Thyroid gland (tissue), 4 donors: ENCODE data around the gene PLA2G12B. TPM values are rescaled to one million over a fixed set of nuclear protein-coding genes. Genes with fewer than 3 reads are reported as not detected.

Source experiments
- DNase-seq, 2 donors: peaks; one replicate each; pipeline ENCODE4 v3.0.0-alpha.2; 2019
- H3K27ac ChIP-seq, 3 donors: fragments of 200-600 bp; sonication (generic); 1 replicate in 2 of 3; 2 replicates in 1 of 3; pipeline ENCODE4 v1.5.1; 2016 to 2019; ENCODE audit warnings: mild to moderate bottlenecking in 1 of 3, moderate library complexity in 1 of 3
- H3K27me3 ChIP-seq: fragments of 200-600 bp; sonication (generic); one replicate; pipeline ENCODE4 v1.5.1; 2019
- H3K36me3 ChIP-seq, 2 donors: fragments of 200-600 bp; sonication (generic); one replicate each; pipeline ENCODE4 v1.5.1; 2016 to 2019
- H3K4me1 ChIP-seq, 2 donors: fragments of 200-600 bp; sonication (generic); one replicate each; pipeline ENCODE4 v1.5.1; 2017 to 2019
- H3K4me3 ChIP-seq, 3 donors: fragments of 200-600 bp; sonication (generic); replicated peaks in 1 of 3; 1 replicate in 2 of 3; 2 replicates in 1 of 3; pipeline ENCODE4 v1.5.1; 2016; ENCODE audit warnings: mild to moderate bottlenecking in 1 of 3
- H3K9me3 ChIP-seq: fragments of 200-600 bp; sonication (generic); one replicate; pipeline ENCODE4 v1.5.1; 2017
- CTCF ChIP-seq, 6 experiments: fragments of 200-600 bp in 3 of 6; fragments of 450-650 bp in 3 of 6; sonication (generic) in 3 of 6; IDR thresholded peaks; one replicate each; pipeline ENCODE4 v1.5.1; 2016 to 2019; ENCODE audit warnings: antibody characterized with exemption in 6 of 6, mild to moderate bottlenecking in 2 of 6, inconsistent platforms in 1 of 6, moderate library complexity in 1 of 6
- POLR2A ChIP-seq, 2 donors: fragments of 450-650 bp; IDR thresholded peaks; one replicate each; pipeline ENCODE4 v1.6.1; 2017; ENCODE audit warnings: antibody characterized with exemption in 2 of 2, mild to moderate bottlenecking in 2 of 2, moderate library complexity in 1 of 2
- WGBS, 2 donors: methylation state at CpG; one replicate each; pipeline ENCODE4 v1.1.5; 2017; 5-methylcytosine and 5-hydroxymethylcytosine counted together
- intact Hi-C: fragments of 100-400 bp; cut with DNase I; formaldehyde crosslinking; loops from one replicate; pipeline ENCODE4 v1.15.1; 2023
- total RNA-seq, 4 donors: library from RNA; depleted of rRNA; stranded (reverse); fragments of >200 nt; gene quantifications; one replicate each; pipeline ENCODE4 v1.2.3, GENCODE V29; 2016

The PLA2G12B gene
- total RNA-seq, 4 donors from 2014 or later: not detected

GRCh38 chr10:72932259-72933015 lies 22.2 kb downstream of the PLA2G12B start:
- intact Hi-C loops: no loop called here
- H3K36me3 ChIP-seq: no peaks in the 10 kb centered on the region
- TF ChIP-seq POLR2A (IDR thresholded peaks at IDR 0.05) (no peak), CTCF (IDR thresholded peaks at IDR 0.05) (no peak)
- no peak overlapping the region for H3K4me3 ChIP-seq
- no peaks in the 10 kb centered on the region for H3K4me1 ChIP-seq
- H3K27ac ChIP-seq: no peak overlapping the region
- 83 to 87% methylated on average over 20 of the region's 20 CpGs for WGBS, 2 donors
- no peaks in the 10 kb centered on the region for H3K27me3 ChIP-seq
- no peak for DNase-seq
- H3K9me3 ChIP-seq: no peaks in the 10 kb centered on the region

GRCh38 chr10:72930276-72930675 lies 24.3 kb downstream of the PLA2G12B start:
- no peak for TF ChIP-seq CTCF (IDR thresholded peaks at IDR 0.05)
- no peak for TF ChIP-seq POLR2A (IDR thresholded peaks at IDR 0.05)
- 67 to 81% methylated on average over 2 of the region's 2 CpGs for WGBS, 2 donors

GRCh38 chr10:72928798-72929197 lies 25.8 kb downstream of the PLA2G12B start:
- TF ChIP-seq CTCF (IDR thresholded peaks at IDR 0.05) (no peak), POLR2A (IDR thresholded peaks at IDR 0.05) (no peak)
- H3K4me1 ChIP-seq: no peaks in the 10 kb centered on the region
- DNase-seq: no peak
- WGBS, 2 donors: 96 to 99% methylated on average over 5 of the region's 5 CpGs
- no peaks in the 10 kb centered on the region for H3K27me3 ChIP-seq
- no peaks in the 10 kb centered on the region for H3K36me3 ChIP-seq
- H3K4me3 ChIP-seq: no peak overlapping the region
- intact Hi-C loops: no loop called here
- no peaks in the 10 kb centered on the region for H3K9me3 ChIP-seq
- no peak overlapping the region for H3K27ac ChIP-seq

More at GRCh38 chr10:72930276-72930675, 24.3 kb downstream of the PLA2G12B start:
- intact Hi-C loops: no loop called here
- H3K36me3 ChIP-seq: no peaks in the 10 kb centered on the region
- H3K4me3 ChIP-seq: no peak overlapping the region
- H3K9me3 ChIP-seq: no peaks in the 10 kb centered on the region
- no peak for DNase-seq
- no peaks in the 10 kb centered on the region for H3K27me3 ChIP-seq
- H3K27ac ChIP-seq: no peak overlapping the region
- no peaks in the 10 kb centered on the region for H3K4me1 ChIP-seq

- Histone ChIP-seq H3K9me3 (no peaks in the 10 kb centered on the region), H3K27ac (no peak overlapping the region), H3K4me3 (no peak overlapping the region), H3K36me3 (no peaks in the 10 kb centered on the region), H3K4me1 (no peaks in the 10 kb centered on the region), H3K27me3 (no peaks in the 10 kb centered on the region)
- TF ChIP-seq CTCF (IDR thresholded peaks at IDR 0.05) (no peak), POLR2A (IDR thresholded peaks at IDR 0.05) (no peak)
- no peak for DNase-seq
- intact Hi-C loops: no loop called here
- 75 to 87% methylated on average over 5 of the region's 5 CpGs for WGBS, 2 donors
Observed at GRCh38 chr10:72927485-72927884, 27.1 kb downstream of the PLA2G12B start.

- no peaks in the 10 kb centered on the region for H3K27me3 ChIP-seq
Observed at GRCh38 chr10:72925951-72926465, 28.6 kb downstream of the PLA2G12B start.

More at GRCh38 chr10:72925951-72926465, 28.6 kb downstream of the PLA2G12B start:
- TF ChIP-seq POLR2A (IDR thresholded peaks at IDR 0.05) (no peak), CTCF (IDR thresholded peaks at IDR 0.05) (no peak)
- Histone ChIP-seq H3K36me3 (no peaks in the 10 kb centered on the region), H3K4me1 (no peaks in the 10 kb centered on the region), H3K27ac (no peak overlapping the region), H3K9me3 (no peaks in the 10 kb centered on the region), H3K4me3 (no peak overlapping the region)
- intact Hi-C loops: no loop called here
- no peak for DNase-seq
- 92 to 97% methylated on average over 3 of the region's 3 CpGs for WGBS, 2 donors
